ENCODE results near the gene CCDC57. TPM values are rescaled to one million over a fixed set of nuclear protein-coding genes. Genes with fewer than 3 reads are reported as not detected.

The CCDC57 gene
- total and polyA plus RNA-seq, 8 donors = 43.9 to 166 (median 75.4) TPM

DNA sequence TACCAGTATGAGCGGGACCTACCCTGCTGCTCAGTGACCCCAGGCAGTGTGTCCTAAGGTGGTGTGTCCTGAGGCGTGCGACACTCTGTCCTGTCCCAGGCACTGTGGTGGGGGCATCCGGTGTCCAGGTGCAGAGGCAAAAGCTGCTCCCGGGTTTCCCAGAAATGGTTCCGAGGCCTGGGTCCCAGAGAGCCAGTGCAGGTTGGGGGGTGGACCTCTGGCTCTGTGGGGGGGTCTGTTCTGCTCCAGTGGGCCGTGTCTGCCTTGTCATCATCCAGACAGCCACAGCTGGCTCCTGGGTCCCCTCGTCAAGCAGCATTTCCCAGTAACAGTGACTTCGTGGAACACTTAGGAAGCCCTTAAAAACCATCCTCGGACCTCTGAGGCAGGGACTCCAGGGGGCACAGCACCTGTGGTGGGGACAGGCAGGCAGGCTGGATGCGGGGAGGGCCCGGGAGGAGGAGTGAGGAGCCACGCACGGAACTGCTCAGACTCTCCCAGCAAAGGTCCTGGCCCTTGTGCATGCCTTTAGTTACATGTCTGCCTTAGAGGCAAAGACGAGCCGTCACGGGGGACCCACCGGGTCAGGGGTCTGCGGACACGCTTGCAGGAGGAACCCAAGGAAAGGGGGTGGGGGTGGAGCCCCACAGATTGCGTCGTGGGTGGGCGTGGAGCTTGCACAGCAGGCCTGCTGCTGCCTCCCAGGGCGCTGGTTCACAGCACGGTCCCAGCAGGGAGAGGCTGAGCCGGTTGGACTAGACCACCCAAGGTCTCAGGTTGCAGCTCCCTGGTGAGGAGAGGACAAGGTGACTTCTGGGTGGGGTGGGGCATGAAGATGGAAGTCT, 21.8 kb upstream of the CCDC57 start:
- intact Hi-C loops (cut with DNase I; ENCODE audit: low total_unique reads) = loop anchor here (5.0 kb wide), 1 partner anchor 88 kb away; no protein-coding TSS in a partner anchor
- no peak overlapping the region for H3K4me3 ChIP-seq
- WGBS, 5 donors = 44 to 70% (median 52%) methylated on average over 19 to 26 of the region's 26 CpGs
- no peaks in the 10 kb centered on the region for H3K27me3 ChIP-seq
- TF ChIP-seq EP300 (IDR thresholded peaks at IDR 0.05) (no peak), POLR2A (IDR thresholded peaks at IDR 0.05) (no peak), POLR2AphosphoS5 (IDR thresholded peaks at IDR 0.05) (no peak)
- TF ChIP-seq, protein P1, sequence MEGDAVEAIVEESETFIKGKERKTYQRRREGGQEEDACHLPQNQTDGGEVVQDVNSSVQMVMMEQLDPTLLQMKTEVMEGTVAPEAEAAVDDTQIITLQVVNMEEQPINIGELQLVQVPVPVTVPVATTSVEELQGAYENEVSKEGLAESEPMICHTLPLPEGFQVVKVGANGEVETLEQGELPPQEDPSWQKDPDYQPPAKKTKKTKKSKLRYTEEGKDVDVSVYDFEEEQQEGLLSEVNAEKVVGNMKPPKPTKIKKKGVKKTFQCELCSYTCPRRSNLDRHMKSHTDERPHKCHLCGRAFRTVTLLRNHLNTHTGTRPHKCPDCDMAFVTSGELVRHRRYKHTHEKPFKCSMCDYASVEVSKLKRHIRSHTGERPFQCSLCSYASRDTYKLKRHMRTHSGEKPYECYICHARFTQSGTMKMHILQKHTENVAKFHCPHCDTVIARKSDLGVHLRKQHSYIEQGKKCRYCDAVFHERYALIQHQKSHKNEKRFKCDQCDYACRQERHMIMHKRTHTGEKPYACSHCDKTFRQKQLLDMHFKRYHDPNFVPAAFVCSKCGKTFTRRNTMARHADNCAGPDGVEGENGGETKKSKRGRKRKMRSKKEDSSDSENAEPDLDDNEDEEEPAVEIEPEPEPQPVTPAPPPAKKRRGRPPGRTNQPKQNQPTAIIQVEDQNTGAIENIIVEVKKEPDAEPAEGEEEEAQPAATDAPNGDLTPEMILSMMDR (IDR thresholded peaks at IDR 0.05) = no peak
- peak in 1 of 2 donors; percentile 88 for DNase-seq
- peaks cover 6 to 28% (median 22%) of the 10 kb centered on the region in 4 donors for H3K36me3 ChIP-seq
- peaks cover 70 to 100% (median 90%) of the 10 kb centered on the region in 4 donors for H3K4me1 ChIP-seq
- H3K9me3 ChIP-seq = no peaks in the 10 kb centered on the region
- H3K27ac ChIP-seq = peak overlapping the region in 2 of 5 donors; percentile 11 to 86

DNA sequence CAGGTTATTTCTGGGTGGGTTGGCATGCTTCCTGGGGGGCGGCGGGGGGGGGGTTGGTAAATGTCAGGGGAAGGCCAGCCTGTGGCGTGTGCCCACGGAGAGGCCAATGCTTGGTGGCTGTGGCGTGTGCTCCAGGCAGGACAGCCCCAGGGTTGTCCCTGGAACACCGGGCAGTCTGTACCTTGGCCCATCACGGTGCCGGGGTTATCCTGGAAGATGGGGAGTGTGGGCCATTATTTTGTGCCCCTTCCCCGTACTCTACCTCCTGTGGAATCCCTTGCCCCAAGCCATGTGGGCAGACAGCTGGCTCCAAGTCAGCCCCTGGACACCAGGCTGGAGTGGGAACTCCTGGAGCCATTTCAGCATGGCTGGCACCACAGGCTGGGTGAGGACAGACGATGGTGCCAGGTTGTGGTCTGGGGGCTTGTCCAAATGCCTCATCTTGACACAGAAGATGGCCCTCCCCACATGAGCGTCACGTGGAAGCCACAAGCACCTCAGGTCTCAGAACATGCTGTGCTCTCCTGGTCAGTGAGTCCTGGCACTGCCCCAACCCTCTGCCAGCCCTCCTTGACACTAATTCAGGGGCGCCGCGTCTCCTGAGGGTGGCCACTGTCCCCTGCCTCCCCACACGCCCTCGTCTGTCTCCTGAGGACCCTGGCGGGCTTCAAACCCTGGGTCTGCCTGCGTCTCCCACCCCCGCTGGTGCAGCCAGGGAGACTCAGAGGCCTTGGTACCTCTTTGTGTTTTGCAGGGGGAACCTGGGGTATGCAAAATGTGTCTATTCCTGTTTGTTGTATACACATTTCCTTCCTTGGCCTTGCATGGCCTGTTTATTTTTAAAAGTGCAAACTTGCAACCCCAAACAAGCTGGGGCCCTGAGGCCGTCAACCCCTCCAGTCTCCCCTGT, 20.5 kb upstream of the CCDC57 start:
- H3K27ac ChIP-seq = peak overlapping the region in 3 of 5 donors; percentile 91 to 97 (median 94)
- TF ChIP-seq POLR2AphosphoS5 (IDR thresholded peaks at IDR 0.05) = peak in 1 of 3 donors; percentile 10
- TF ChIP-seq EP300 (IDR thresholded peaks at IDR 0.05) = no peak
- TF ChIP-seq, protein P1 (IDR thresholded peaks at IDR 0.05) = no peak
- no peak for TF ChIP-seq POLR2A (IDR thresholded peaks at IDR 0.05)
- intact Hi-C loops (cut with DNase I; ENCODE audit: low total_unique reads) = loop anchor here (5.0 kb wide), 1 partner anchor 89 kb away; no protein-coding TSS in a partner anchor
- peaks cover 6 to 21% (median 17%) of the 10 kb centered on the region in 4 donors for H3K36me3 ChIP-seq
- no peaks in the 10 kb centered on the region for H3K9me3 ChIP-seq
- H3K4me1 ChIP-seq = peaks cover 61 to 98% (median 86%) of the 10 kb centered on the region in 4 donors
- H3K27me3 ChIP-seq = peaks cover 0 to 4% (median 0%) of the 10 kb centered on the region in 3 donors
- no peak for DNase-seq
- WGBS, 5 donors = 67 to 85% (median 75%) methylated on average over 19 to 21 of the region's 21 CpGs
- H3K4me3 ChIP-seq = peak overlapping the region in 1 of 4 donors; percentile 75

DNA sequence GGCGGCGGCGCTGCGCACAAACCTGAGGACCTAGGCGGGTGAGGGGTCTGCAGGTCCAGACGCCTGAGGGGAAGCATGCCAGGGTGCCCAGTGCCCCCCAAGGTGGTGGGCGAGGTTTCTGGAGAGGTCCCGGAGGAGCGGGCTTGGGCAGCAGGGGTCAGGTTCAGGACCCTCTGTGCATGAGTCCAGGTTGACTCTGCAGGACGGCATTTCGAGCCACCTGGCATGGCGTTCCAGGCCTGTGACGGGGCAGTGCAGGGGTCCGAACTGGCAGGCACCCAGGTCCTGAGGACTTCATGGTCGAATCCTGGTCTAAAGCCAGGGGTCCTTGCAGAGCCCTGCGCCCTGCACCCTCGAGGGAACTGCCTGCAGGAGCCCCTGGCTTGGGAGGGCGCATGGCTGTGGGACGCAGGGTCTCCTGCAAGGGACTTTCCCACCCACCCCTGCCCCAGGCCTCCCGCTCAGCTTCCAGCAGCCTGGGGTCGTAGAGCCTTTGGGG, 19.7 kb upstream of the CCDC57 start:
- H3K36me3 ChIP-seq = peaks cover 2 to 13% (median 10%) of the 10 kb centered on the region in 4 donors
- no peak for TF ChIP-seq EP300 (IDR thresholded peaks at IDR 0.05)
- TF ChIP-seq POLR2AphosphoS5 (IDR thresholded peaks at IDR 0.05) = no peak
- no peak for TF ChIP-seq POLR2A (IDR thresholded peaks at IDR 0.05)
- TF ChIP-seq, protein P1 (IDR thresholded peaks at IDR 0.05) = no peak
- peak overlapping the region; percentile 91 to 97 (median 92) for H3K27ac ChIP-seq
- 68 to 85% (median 81%) methylated on average over 14 to 21 of the region's 21 CpGs for WGBS, 5 donors
- peaks cover 0 to 4% (median 0%) of the 10 kb centered on the region in 3 donors for H3K27me3 ChIP-seq
- H3K4me3 ChIP-seq = peak overlapping the region in 3 of 4 donors; percentile 67 to 75 (median 68)
- no peak for DNase-seq
- intact Hi-C loops (cut with DNase I; ENCODE audit: low total_unique reads) = loop anchor here (5.0 kb wide), 1 partner anchor 90 kb away; no protein-coding TSS in a partner anchor
- H3K9me3 ChIP-seq = no peaks in the 10 kb centered on the region
- peaks cover 55 to 98% (median 84%) of the 10 kb centered on the region in 4 donors for H3K4me1 ChIP-seq

All from stomach (tissue), 9 donors.